TTC549 (cell line): Measurements from ENCODE around the gene SMIM5.

Experiments
- FAIRE-seq: peaks from 2 replicates; lab custom pipeline; 2012; peaks lifted over from hg19 to GRCh38; lab: Jason Lieb, UNC

SMIM5 gene

DNA sequence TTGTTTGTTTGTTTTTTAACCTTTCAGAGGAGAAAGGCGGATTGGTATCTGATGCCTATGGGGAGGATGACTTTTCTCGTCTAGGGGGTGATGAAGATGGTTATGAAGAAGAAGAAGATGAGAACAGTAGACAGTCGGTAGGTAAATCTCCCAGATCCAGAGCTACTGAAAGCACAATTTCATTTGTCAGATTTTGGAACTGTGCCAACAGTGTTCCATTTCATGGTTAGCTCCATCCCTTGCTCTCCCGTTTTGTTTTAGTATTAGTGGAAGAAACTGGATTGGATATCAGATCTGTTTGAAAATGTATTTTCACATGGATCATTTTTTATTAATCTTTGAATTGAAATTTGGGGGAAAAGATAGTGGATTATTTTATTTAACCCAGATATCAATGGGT, 35.3 kb downstream of the SMIM5 start:
- FAIRE-seq: no peak

- FAIRE-seq: no peak
These were observed 37.6 kb downstream of the SMIM5 start for GRCh38 chr17:75670868-75671267.

DNA sequence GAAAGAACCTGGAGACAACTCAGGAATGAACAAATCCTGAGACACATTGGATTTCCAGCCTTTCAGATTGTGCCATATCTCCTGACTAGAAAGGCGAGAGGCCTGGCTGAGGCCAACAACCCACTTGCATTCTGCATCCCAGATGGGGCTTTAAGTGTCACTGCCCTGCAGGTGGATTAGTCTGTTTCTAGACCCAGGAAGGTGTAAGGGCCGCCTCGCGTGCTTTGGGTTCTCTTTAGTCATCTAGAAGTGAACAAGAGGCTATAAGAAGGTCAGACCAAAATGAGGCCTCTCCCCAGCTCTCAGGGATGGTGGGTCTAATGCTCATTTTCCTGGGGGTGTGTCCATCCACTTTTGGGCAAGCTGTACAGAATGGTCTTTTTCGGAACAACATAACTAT, 38.8 kb downstream of the SMIM5 start:
- no peak for FAIRE-seq

DNA sequence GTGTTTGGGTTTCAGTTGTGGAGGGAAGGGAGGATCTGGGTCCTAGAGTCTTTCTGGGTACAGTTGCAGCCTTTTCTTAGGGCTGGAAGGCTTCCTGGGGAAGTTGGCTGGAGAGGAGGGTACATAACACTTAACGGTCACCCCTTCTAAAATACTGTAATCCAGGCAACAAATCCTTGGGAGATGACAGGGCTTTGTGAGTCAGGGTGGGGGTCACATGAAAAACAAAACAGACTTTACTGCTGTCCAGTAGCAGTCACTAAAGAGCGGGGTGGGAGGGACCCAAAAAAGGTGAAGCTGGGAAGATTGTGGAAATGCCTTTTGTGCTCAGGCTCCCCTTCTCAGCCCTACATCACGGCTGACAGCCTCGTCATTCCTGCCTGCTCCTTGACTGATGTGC, 40.3 kb downstream of the SMIM5 start:
- FAIRE-seq: no peak

GRCh38 chr17:75676461-75676860, 43.2 kb downstream of the SMIM5 start:
- FAIRE-seq: no peak

DNA sequence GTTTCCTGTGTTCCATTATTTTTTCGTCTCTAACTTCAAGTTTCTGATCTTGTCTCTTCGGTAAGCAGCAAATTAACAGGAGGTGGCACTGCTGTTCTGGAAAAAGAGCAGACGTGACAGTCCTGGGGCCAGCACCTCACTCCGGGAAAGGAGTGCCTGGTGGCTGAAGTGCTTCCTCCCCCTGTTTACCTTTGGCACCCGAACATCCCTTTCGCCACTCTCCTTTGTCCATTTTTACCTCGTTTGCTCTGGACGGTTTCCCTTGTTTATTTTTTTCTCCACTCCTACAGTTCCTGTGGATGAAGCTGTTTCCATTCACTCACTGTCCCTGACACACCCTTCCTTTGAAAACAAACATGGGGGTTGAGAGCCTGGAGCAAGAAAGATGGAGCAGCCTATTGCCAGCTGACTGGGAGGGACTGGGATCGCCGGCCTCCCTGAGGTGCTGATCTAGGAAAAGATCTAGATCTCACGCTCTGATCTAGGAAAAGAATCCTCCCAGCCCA, 46.5 kb downstream of the SMIM5 start:
- no peak for FAIRE-seq

GRCh38 chr17:75680431-75680830, 47.2 kb downstream of the SMIM5 start:
- FAIRE-seq: no peak

GRCh38 chr17:75681289-75681688, 48.1 kb downstream of the SMIM5 start:
- FAIRE-seq: no peak

DNA sequence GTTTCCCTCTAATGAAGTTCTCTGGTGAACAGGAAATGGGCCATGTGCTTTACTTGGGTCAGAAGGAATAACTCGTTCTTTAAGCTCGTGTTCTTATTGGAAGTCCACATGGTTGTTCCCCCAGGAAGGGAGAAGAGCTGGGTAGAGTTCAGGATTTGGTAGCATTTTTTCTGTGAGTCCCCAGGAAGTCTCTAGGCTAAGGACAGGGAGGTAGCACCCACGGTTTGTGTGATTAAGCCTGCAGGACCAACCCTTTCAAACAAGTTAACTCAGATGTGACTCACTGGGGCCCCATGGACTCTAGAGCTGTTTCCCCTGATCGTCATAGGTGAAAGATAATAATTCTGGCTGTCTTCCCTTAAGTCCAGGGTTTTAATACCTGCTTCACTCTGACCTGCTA, 50.3 kb downstream of the SMIM5 start:
- FAIRE-seq: no peak

GRCh38 chr17:75684249-75684648, 51.0 kb downstream of the SMIM5 start:
- no peak for FAIRE-seq

GRCh38 chr17:75684924-75685323, 51.7 kb downstream of the SMIM5 start:
- FAIRE-seq: no peak

- no peak for FAIRE-seq
These were observed 52.3 kb downstream of the SMIM5 start for GRCh38 chr17:75685499-75685898.

DNA sequence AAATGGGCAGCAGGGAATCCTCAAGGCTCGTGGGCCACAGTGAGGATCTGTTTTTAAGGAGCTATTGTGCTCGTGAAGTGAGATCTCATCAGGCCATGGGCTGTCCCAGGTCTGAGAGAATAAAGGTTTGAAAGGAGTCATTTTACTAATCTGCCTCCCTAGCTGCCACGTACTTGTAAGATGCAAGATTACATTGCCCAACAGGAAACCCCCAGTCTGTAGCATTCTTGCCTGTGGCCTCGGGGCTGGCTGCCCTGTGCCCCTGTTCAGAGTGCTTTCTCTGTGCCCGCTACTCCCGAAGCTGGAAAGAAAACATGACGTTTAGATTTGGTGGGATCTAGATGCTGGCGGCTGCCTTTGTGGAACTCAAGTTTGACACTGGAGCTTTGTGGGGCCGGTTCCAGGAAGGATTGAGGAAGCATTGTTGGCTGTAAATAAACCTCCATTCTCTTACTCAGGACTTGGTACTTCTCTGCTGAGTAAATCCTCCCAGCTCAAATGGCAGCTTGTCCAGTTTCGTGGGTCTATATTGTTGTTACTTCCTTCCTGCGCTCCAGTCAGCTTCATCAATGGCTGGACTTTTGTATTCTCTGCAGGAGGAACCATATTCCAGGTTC, 55.1 kb downstream of the SMIM5 start:
- no peak for FAIRE-seq

GRCh38 chr17:75689441-75689873, 56.2 kb downstream of the SMIM5 start:
- FAIRE-seq: no peak
